Measurements from ENCODE around the gene CCNT2. TPM values are rescaled to one million over a fixed set of nuclear protein-coding genes. Genes with fewer than 3 reads are reported as not detected.

Gene CCNT2
- total RNA-seq, 4 donors from 2014 or later: 34.6 to 41.3 (median 38.7) TPM

- TF ChIP-seq CTCF (IDR thresholded peaks at IDR 0.05; ENCODE audit: low read depth): no peak
Measured at GRCh38 chr2:134943540-134943939, 24.9 kb downstream of the CCNT2 start.

GRCh38 chr2:134944975-134945374 is 26.4 kb downstream of the CCNT2 start:
- TF ChIP-seq CTCF (IDR thresholded peaks at IDR 0.05; ENCODE audit: low read depth): no peak

DNA sequence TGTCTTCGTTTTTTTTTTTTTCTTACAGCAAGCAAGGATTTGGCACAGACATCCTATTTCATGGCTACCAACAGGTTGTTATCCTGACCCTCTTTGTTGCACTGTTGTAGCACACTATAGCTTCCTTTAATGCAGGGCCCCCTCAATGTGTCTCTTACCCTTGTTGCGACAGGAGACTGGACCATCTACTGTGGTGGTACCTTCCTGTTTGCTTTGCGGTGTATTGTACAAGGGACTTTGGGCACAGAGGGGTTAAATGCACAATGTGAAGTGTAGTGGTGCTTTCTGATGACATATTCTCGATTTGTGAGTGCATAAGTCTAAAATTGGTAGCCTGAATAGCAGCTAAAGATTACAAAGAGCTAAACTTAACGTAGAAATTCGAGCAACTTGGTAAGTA is 27.5 kb downstream of the CCNT2 start:
- no peak for TF ChIP-seq CTCF (IDR thresholded peaks at IDR 0.05; ENCODE audit: low read depth)

GRCh38 chr2:134949981-134950708 is 31.5 kb downstream of the CCNT2 start:
- TF ChIP-seq CTCF (IDR thresholded peaks at IDR 0.05; ENCODE audit: low read depth): no peak

DNA sequence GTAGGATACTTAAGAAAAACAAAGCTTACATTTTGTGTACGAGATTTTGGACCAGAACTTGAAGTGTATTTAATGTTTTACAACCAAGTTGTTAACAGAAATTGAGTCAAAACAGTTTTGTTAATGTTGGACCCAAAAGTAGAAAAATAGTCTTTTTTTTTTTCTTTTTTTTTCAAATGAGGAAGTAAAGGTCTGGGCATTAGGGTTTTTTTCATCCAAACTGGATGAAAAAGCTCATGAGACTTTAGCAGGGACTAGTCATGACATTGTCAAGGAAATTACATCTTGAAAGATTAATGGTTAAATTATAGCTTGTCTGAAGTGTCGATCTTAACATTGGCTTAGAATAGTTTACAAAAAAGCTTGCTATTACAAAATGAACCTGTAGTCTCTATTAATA is 32.3 kb downstream of the CCNT2 start:
- TF ChIP-seq CTCF (IDR thresholded peaks at IDR 0.05; ENCODE audit: low read depth): no peak

DNA sequence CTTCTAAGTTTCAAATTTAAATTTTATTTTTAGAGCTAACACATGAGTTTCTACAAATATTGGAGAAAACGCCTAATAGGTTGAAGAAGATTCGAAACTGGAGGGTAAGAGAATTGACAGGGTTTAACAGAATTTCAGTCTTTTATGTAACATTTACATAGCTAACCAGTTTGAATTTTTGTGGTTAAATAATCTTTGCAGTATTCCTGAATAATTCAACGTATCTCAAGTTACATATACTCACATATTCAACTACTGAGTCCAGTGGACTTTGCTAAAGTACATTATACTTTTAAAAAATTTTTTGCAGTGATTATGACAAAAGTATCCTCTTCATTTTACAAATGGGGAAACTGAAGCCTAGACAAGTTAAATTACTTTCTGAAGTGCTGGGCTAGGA is 34.0 kb downstream of the CCNT2 start:
- no peak for TF ChIP-seq CTCF (IDR thresholded peaks at IDR 0.05; ENCODE audit: low read depth)

GRCh38 chr2:134954065-134954464 is 35.4 kb downstream of the CCNT2 start:
- TF ChIP-seq CTCF (IDR thresholded peaks at IDR 0.05; ENCODE audit: low read depth): no peak
